Measurements from ENCODE around the gene OPCML.

Gene OPCML

DNA sequence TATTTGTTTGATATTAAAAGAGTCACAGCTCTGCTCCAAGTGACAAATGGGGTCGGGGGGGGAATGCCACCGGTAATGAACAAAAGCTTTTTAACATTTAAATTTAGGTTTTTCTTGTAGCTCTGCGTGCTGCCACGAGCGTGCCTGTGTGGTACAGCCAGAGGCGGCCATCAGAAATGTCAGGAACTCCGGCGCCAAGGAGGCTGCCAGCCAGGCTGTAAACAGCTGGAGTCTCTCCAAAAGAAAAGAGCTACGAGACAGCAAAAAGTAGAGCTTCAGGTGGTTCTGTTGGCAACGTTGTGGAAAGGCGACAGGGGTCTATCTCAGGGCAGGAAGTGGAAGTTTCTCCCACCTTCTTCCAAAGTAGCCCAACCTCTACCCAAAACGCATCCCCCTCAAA lies 532.8 kb downstream of the OPCML start:
- TF ChIP-seq, protein P1, sequence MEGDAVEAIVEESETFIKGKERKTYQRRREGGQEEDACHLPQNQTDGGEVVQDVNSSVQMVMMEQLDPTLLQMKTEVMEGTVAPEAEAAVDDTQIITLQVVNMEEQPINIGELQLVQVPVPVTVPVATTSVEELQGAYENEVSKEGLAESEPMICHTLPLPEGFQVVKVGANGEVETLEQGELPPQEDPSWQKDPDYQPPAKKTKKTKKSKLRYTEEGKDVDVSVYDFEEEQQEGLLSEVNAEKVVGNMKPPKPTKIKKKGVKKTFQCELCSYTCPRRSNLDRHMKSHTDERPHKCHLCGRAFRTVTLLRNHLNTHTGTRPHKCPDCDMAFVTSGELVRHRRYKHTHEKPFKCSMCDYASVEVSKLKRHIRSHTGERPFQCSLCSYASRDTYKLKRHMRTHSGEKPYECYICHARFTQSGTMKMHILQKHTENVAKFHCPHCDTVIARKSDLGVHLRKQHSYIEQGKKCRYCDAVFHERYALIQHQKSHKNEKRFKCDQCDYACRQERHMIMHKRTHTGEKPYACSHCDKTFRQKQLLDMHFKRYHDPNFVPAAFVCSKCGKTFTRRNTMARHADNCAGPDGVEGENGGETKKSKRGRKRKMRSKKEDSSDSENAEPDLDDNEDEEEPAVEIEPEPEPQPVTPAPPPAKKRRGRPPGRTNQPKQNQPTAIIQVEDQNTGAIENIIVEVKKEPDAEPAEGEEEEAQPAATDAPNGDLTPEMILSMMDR (IDR thresholded peaks at IDR 0.05; ENCODE audit: borderline replicate concordance, insufficient read depth, low read depth, low read length) = no peak
- no peak overlapping the region for H3K4me3 ChIP-seq (ENCODE audit: low read depth, low read length)

DNA sequence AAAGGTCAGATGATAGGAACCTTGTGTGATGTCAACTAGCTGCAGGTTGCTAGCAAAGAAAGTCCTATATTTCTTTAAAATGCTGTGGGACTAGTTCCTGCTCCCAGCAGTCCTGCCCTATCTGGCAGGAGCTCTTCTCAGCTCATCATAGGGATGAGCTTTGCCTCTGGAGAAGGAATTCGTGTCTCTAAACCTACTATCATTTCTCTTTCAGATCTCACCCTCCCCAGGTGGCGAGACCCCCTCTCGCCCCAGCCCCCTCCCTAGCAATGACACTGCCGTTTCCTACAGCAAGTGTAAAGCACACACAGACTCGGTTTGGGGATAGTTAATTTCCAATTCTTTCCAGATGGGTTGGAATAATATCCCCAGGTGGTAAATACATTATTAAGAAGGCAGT lies 533.3 kb downstream of the OPCML start:
- TF ChIP-seq, protein P1 (IDR thresholded peaks at IDR 0.05; ENCODE audit: borderline replicate concordance, insufficient read depth, low read depth, low read length) = no peak
- no peak overlapping the region for H3K4me3 ChIP-seq (ENCODE audit: low read depth, low read length)

DNA sequence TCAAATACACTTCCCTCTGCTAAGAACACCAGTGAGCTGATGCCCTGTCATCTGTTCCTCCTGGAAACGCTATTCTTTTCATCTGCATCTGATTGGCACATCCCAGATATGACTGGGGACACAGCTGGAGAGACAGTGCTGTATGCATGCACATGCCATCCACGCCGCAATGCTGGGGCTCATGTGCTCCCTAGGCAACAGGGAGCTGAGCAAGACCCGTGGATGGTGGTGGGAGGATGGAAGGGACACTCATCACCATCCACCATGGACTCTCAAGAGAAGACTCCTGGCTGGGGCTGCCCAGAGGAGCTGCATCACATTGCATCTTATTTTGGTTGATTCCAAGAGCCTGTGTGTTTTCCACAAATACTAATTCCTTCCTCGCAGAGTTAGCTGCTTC lies 534.9 kb downstream of the OPCML start:
- TF ChIP-seq, protein P1 (IDR thresholded peaks at IDR 0.05; ENCODE audit: borderline replicate concordance, insufficient read depth, low read depth, low read length) = no peak
- H3K4me3 ChIP-seq (ENCODE audit: low read depth, low read length) = no peak overlapping the region

DNA sequence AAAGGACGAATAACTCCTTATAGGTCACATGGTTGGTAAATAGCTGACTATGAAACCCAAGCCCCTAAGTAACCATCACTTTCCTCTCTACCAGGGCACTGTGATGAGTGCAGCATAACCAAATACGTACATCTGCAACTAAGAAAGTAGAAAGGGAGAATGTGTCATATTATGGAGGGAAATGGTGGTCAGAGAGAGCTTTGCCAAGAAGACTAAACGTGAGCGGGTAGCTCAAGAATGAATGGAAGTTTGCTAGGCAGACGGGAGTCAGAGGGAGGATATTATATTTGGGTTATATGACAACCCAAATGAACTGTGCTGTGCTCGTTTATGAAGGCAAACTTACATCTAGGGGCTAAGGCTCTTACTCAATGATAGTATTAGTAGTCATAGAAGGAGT lies 537.3 kb downstream of the OPCML start:
- TF ChIP-seq, protein P1 (IDR thresholded peaks at IDR 0.05; ENCODE audit: borderline replicate concordance, insufficient read depth, low read depth, low read length) = no peak
- H3K4me3 ChIP-seq (ENCODE audit: low read depth, low read length) = no peak overlapping the region

DNA sequence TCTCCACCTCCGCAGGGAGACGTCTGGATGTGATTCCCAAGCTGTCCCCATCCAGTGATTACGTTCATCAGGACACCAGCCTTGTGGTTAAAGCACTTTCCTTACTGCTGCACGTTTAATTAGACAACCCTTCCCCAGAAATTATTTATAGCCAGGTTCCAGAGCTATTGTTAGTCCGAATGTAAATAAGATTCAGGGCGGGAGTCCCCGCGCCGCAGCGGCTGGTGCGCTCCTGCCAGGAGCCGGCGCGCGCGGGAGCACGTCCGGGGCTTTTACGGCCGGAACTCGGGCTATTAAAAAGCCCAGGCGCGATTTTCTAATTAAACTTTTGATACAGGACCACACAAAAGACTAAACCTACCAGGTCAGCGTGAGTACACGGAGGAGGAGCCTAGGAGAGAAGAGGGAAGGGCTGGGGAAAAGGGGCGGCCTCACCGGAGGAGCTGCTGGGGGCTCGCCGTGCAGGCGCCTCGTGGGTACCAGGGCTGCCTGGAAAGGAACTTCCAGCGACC lies 538.3 kb downstream of the OPCML start:
- TF ChIP-seq, protein P1 (IDR thresholded peaks at IDR 0.05; ENCODE audit: borderline replicate concordance, insufficient read depth, low read depth, low read length) = no peak
- H3K4me3 ChIP-seq (ENCODE audit: low read depth, low read length) = no peak overlapping the region

DNA sequence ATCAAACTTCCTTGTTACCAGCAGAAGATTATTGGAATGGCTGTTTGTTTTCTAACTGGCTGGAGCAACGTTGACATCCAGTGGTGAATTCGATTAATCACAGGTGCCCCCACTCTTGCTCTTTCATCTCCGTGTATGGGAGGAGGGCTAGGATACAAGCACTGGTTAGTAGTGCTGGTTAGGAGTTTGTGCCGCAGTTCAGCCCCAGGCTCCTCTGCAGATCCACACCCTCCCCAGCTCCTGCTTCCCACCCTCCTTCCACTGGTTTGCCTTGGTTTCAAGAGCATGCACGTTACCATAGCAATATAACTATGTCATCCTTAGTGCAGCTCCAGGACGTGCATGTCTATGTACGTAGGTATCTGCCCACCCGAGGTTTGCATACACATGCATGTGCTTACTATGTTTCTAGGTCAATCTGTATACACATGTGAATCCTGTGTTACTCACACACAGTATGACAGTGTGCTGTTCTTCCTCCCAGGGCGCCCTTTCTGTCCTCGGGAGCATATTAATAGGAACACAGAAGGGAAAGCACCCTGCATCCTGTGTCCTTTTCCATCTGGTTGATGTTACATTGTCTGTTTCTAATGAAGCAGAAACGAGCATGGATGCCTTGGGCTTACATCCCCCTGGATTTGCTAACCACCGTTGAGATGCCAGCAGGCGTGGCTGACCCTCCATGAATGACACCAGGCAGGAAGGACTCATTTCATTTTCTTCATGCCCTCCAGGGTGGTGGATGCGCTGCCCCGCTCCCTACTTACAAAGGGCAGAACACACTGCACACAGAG lies 539.3 kb downstream of the OPCML start:
- no peak overlapping the region for H3K4me3 ChIP-seq (ENCODE audit: low read depth, low read length)
- TF ChIP-seq, protein P1 (IDR thresholded peaks at IDR 0.05; ENCODE audit: borderline replicate concordance, insufficient read depth, low read depth, low read length) = no peak

DNA sequence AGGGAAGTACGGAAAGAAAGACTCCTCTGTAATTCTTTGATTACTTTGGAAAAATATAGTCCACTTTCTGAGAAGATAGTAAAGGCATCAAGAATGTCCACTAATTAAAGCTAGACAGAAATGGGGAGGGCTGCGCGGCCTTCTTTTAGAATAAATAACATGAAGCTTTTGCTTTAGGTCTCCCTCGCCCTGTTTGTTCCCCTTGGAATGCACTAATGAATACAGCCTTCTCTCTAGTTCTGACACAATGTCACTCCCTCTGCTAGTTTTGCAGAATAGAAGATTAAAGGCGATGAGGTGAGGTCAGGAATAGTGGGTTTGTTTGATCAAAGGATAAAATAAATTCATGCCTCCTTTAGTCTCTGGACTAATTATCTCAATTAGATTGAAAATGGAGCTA lies 543.9 kb downstream of the OPCML start:
- no peak overlapping the region for H3K4me3 ChIP-seq (ENCODE audit: low read depth, low read length)
- TF ChIP-seq, protein P1 (IDR thresholded peaks at IDR 0.05; ENCODE audit: borderline replicate concordance, insufficient read depth, low read depth, low read length) = no peak
